Activated naive CD4-positive, alpha-beta T cell treated with anti-CD3 and anti-CD28 coated beads for 36 hours (primary cell): ENCODE measurements around the gene NF1. TPM values are rescaled to one million over a fixed set of nuclear protein-coding genes. Genes with fewer than 3 reads are reported as not detected.
"Not testable (repeated sequence)": the region's sequence is repeated elsewhere in the genome, so short reads cannot be mapped to it uniquely, and the experiment has no call there.

ENCODE experiments used
- CTCF ChIA-PET: fragments of 350-600 bp; sonication (Branson Sonifier 250); formaldehyde crosslinking; loops from one replicate; lab custom pipeline; 2021; ENCODE audit warnings: antibody characterized with exemption; lab: Charles Lee
- DNase-seq: peaks from one replicate; pipeline ENCODE4 v3.0.0-alpha.2; 2020
- H3K27ac Mint-ChIP-seq: one replicate; pipeline ENCODE4 v1.8.0; 2021; ENCODE audit warnings: mild to moderate bottlenecking, mixed read lengths
- H3K27me3 Mint-ChIP-seq: one replicate; pipeline ENCODE4 v1.8.0; 2021; ENCODE audit warnings: low read depth, mixed read lengths
- H3K36me3 Mint-ChIP-seq: one replicate; pipeline ENCODE4 v1.8.0; 2021; ENCODE audit warnings: low read depth, mixed read lengths
- H3K4me1 Mint-ChIP-seq: one replicate; pipeline ENCODE4 v1.8.0; 2021; ENCODE audit warnings: low read depth, mixed read lengths
- H3K4me3 Mint-ChIP-seq: one replicate; pipeline ENCODE4 v1.8.0; 2021; ENCODE audit warnings: mild to moderate bottlenecking, moderate library complexity, mixed read lengths
- H3K9me3 Mint-ChIP-seq: one replicate; pipeline ENCODE4 v1.8.0; 2021; ENCODE audit warnings: mixed read lengths
- intact Hi-C: fragments of 100-400 bp; cut with micrococcal nuclease; formaldehyde crosslinking; loops from one replicate; pipeline ENCODE4 v1.15.1; 2023
- total RNA-seq, 2 experiments: library from RNA; stranded (reverse); gene quantifications; one replicate each; pipeline ENCODE4 v1.2.3, GENCODE V29; 2021

The NF1 gene
- total RNA-seq, 2 experiments from 2014 or later = 19.5 to 22.8 TPM

GRCh38 chr17:31136319-31136718 lies 41.5 kb downstream of the NF1 start:
- Mint-ChIP-seq H3K9me3 (no peaks in the 10 kb centered on the region), H3K36me3 (peaks cover 15% of the 10 kb centered on the region), H3K4me1 (peaks cover 2% of the 10 kb centered on the region), H3K27me3 (no peaks in the 10 kb centered on the region), H3K27ac (no peak overlapping the region), H3K4me3 (no peak overlapping the region)
- intact Hi-C loops = no loop called here
- DNase-seq = no peak
- CTCF ChIA-PET = no interaction called here

DNA sequence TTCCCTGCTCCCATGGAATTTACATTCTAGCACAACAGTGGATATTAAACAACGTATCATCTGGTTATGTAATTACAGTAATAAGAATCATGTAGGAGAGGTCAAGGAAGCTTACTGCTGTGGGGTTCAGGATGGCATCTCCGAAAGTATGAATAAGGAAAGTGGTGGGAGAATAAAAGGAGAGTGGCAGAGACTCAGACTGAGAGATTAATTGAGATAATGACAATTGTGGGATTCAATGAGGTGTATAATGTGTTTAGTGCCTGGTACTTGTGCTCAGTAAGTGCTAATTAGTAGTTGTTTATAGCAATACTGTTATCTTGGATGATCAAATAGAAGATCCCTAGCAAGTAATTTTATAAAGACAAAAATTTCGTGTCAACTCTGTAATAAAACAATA lies 45.3 kb downstream of the NF1 start:
- Mint-ChIP-seq H3K4me1 (no peaks in the 10 kb centered on the region), H3K9me3 (no peaks in the 10 kb centered on the region), H3K4me3 (no peak overlapping the region), H3K27ac (no peak overlapping the region), H3K27me3 (no peaks in the 10 kb centered on the region), H3K36me3 (peaks cover 10% of the 10 kb centered on the region)
- CTCF ChIA-PET = no interaction called here
- intact Hi-C loops = no loop called here
- no peak for DNase-seq

DNA sequence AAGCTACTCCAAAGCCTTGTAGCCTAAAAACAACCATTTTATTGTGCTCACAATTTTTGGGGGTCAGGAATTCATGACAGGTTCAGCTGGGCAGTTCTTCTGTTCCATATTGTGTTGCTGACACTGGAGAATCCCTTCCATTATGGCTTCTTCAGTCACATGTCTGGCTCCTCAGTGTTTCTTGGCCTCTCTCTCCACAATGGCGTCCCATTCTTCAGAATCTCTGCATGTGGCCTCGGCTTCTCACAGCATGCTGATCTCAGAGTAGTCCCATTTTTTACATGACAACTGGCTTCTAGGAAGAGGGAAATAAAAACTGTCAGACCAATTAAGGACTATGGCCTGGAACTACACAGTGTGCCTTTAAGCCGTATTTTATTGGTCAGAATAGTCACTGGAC lies 49.7 kb downstream of the NF1 start:
- Mint-ChIP-seq H3K4me3 (no peak overlapping the region), H3K9me3 (no peaks in the 10 kb centered on the region), H3K27me3 (no peaks in the 10 kb centered on the region), H3K27ac (no peak overlapping the region), H3K36me3 (no peaks in the 10 kb centered on the region), H3K4me1 (no peaks in the 10 kb centered on the region)
- intact Hi-C loops = no loop called here
- no peak for DNase-seq
- CTCF ChIA-PET = no interaction called here

DNA sequence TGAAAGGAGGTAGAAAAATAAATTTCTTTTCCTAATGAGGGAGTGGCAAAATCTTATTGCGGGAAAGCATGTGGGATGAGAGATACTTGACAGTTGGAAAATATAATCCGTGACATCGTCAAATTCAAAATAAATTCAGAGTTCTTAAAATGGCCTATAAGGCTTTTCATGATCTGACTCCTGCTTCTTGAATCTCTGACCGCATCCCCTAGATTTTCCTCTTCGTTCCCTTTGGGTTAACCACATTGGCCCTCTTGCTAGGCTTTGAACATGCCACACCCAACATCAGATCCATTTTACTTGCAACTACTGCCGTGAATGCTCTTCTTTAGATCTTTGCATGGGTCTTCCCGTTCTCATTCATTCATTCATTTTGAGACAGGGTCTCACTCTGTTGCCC lies 50.1 kb downstream of the NF1 start:
- Mint-ChIP-seq H3K9me3 (no peaks in the 10 kb centered on the region), H3K36me3 (no peaks in the 10 kb centered on the region), H3K4me3 (no peak overlapping the region), H3K27me3 (no peaks in the 10 kb centered on the region), H3K27ac (no peak overlapping the region), H3K4me1 (no peaks in the 10 kb centered on the region)
- CTCF ChIA-PET = no interaction called here
- intact Hi-C loops = no loop called here
- no peak for DNase-seq

GRCh38 chr17:31147507-31148202 lies 52.9 kb downstream of the NF1 start:
- H3K9me3 Mint-ChIP-seq = peaks cover 5% of the 10 kb centered on the region
- no peak overlapping the region for H3K4me3 Mint-ChIP-seq
- no peak for DNase-seq
- no peak overlapping the region for H3K27ac Mint-ChIP-seq
- no peaks in the 10 kb centered on the region for H3K27me3 Mint-ChIP-seq
- no peaks in the 10 kb centered on the region for H3K4me1 Mint-ChIP-seq
- intact Hi-C loops = no loop called here
- CTCF ChIA-PET = no interaction called here
- peaks cover 1% of the 10 kb centered on the region for H3K36me3 Mint-ChIP-seq

DNA sequence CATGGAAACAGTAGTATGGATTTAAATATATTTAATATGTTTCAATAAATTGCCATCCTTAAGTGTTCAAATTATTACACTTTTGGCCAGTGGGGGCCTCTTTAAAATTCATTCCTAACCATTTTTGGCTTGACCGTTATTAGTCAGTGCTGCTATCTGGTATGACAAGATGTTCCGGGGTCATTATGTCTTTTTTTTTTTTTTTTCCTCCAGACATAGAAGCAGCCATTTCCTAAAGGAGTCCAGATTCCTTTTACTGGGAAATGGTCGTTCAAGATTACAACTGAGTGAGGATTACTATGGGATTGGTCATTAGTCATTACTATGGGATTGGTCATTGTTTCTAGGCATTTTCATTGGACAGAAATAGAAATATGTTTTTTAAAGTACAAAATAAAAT lies 53.4 kb downstream of the NF1 start:
- H3K27me3 Mint-ChIP-seq = no peaks in the 10 kb centered on the region
- intact Hi-C loops = no loop called here
- no peak overlapping the region for H3K4me3 Mint-ChIP-seq
- H3K9me3 Mint-ChIP-seq = peaks cover 5% of the 10 kb centered on the region
- no peaks in the 10 kb centered on the region for H3K4me1 Mint-ChIP-seq
- H3K27ac Mint-ChIP-seq = no peak overlapping the region
- H3K36me3 Mint-ChIP-seq = peaks cover 1% of the 10 kb centered on the region
- no peak for DNase-seq
- CTCF ChIA-PET = no interaction called here

DNA sequence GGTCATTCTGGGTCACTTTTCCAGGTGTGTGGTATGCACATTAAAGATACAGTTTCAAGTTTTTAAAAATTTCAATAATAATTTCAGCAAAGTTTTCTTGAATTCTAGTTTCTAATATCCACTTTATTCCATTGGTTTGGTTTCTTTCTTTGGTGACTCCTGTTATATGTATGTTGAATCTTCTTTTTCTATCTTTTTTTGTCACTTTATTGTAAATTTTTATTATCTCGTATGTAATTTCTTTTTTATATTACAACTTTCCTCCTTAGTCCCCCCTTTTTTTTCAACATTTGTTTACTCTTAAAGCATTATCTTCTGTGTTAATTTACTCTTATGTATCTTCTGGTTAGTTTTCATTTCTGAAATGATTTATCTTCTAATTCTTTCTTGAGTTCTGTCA lies 57.5 kb downstream of the NF1 start:
- Mint-ChIP-seq H3K27me3 (no peaks in the 10 kb centered on the region), H3K27ac (no peak overlapping the region), H3K4me1 (no peaks in the 10 kb centered on the region), H3K4me3 (no peak overlapping the region), H3K36me3 (peaks cover 5% of the 10 kb centered on the region), H3K9me3 (peaks cover 5% of the 10 kb centered on the region)
- DNase-seq = no peak
- CTCF ChIA-PET = no interaction called here
- intact Hi-C loops = no loop called here

DNA sequence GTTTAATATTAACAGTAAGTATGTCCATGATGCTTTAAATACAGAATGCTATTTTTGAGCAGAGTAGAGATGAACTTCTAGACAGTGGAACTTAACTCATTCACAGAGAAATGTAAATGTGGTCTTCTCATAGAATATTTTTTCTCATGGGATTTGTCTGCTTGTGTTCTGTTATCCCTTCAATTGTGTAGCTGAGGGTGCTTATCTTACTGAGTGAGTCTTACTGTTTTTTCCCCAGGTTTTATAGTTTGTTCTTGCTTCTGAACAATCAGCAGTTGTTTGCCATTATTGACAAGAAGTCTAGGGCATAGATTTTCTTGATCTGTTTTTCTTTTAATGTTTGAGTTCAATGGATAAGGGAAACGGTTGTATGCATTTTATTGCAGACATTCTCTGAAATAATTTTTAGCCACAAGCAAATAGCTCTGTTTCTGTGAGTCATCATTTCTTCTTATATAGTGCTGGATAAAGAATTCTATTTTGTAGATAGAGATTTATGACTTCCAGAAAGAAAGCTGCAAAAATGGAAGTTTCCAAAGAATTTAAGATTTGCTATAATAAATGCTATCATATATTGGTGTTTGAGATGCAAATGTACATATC lies 60.5 kb downstream of the NF1 start:
- no peak overlapping the region for H3K27ac Mint-ChIP-seq
- no peak for DNase-seq
- H3K4me1 Mint-ChIP-seq = peaks cover 13% of the 10 kb centered on the region
- peaks cover 6% of the 10 kb centered on the region for H3K36me3 Mint-ChIP-seq
- CTCF ChIA-PET = no interaction called here
- H3K27me3 Mint-ChIP-seq = no peaks in the 10 kb centered on the region
- no peak overlapping the region for H3K4me3 Mint-ChIP-seq
- intact Hi-C loops = no loop called here
- peaks cover 5% of the 10 kb centered on the region for H3K9me3 Mint-ChIP-seq

DNA sequence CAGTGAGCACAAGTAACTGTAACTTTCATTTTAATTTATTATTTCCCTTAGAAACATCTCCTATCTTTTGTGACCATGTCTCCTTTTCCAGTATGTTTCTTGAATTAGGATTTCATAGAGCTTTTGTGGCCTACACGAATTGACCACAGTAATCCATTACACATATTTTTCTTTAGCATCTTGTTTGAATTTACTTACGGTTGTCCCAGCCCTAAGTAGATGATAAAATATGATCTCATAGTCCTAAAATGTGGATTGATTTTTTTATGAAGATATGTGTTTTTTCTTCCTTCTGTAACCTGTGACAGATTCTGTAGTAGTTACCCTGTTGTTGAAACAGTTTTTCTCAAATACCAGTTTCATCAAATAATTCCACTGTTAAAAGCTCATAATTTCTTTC lies 61.5 kb downstream of the NF1 start:
- Mint-ChIP-seq H3K4me1 (peaks cover 13% of the 10 kb centered on the region), H3K27ac (no peak overlapping the region), H3K36me3 (peaks cover 6% of the 10 kb centered on the region), H3K4me3 (no peak overlapping the region), H3K9me3 (peaks cover 5% of the 10 kb centered on the region), H3K27me3 (no peaks in the 10 kb centered on the region)
- intact Hi-C loops = no loop called here
- CTCF ChIA-PET = no interaction called here
- DNase-seq = no peak

GRCh38 chr17:31156864-31157263 lies 62.1 kb downstream of the NF1 start:
- intact Hi-C loops, H3K36me3 Mint-ChIP-seq, DNase-seq, H3K4me3 Mint-ChIP-seq, H3K27me3 Mint-ChIP-seq, CTCF ChIA-PET, H3K27ac Mint-ChIP-seq, H3K9me3 Mint-ChIP-seq: not testable (repeated sequence)
- peaks cover 13% of the 10 kb centered on the region for H3K4me1 Mint-ChIP-seq

GRCh38 chr17:31158746-31159377 lies 64.1 kb downstream of the NF1 start:
- CTCF ChIA-PET = interaction anchor here (0.7 kb wide), 1 partner anchor 1625 kb away, joined by 3 read pairs; no protein-coding TSS in a partner anchor
- Mint-ChIP-seq H3K9me3 (no peaks in the 10 kb centered on the region), H3K27ac (no peak overlapping the region), H3K36me3 (peaks cover 6% of the 10 kb centered on the region), H3K27me3 (no peaks in the 10 kb centered on the region), H3K4me1 (peaks cover 13% of the 10 kb centered on the region), H3K4me3 (peak overlapping the region; percentile 57)
- DNase-seq = no peak
- intact Hi-C loops = no loop called here

GRCh38 chr17:31163091-31163781 lies 68.5 kb downstream of the NF1 start:
- Mint-ChIP-seq H3K4me1 (peaks cover 10% of the 10 kb centered on the region), H3K4me3 (no peak overlapping the region), H3K9me3 (no peaks in the 10 kb centered on the region), H3K36me3 (peaks cover 3% of the 10 kb centered on the region), H3K27ac (no peak overlapping the region), H3K27me3 (no peaks in the 10 kb centered on the region)
- CTCF ChIA-PET = no interaction called here
- intact Hi-C loops = no loop called here
- DNase-seq = no peak
